Measurements from ENCODE around the gene HELLS.
"Not testable (repeated sequence)": the region's sequence is repeated elsewhere in the genome, so short reads cannot be mapped to it uniquely, and the experiment has no call there.

The HELLS gene

GRCh38 chr10:94607111-94607510, 61.5 kb downstream of the HELLS start:
- DNase-seq (ENCODE audit: low read depth, low spot score): no peak

GRCh38 chr10:94608559-94608958, 63.0 kb downstream of the HELLS start:
- DNase-seq (ENCODE audit: low read depth, low spot score): no peak

- DNase-seq (ENCODE audit: low read depth, low spot score): no peak
Observed at GRCh38 chr10:94614558-94614957, 69.0 kb downstream of the HELLS start.

- no peak for DNase-seq (ENCODE audit: low read depth, low spot score)
Observed at GRCh38 chr10:94617389-94617944, 71.9 kb downstream of the HELLS start.

GRCh38 chr10:94622666-94623205, 77.1 kb downstream of the HELLS start:
- no peak for DNase-seq (ENCODE audit: low read depth, low spot score)

- no peak for DNase-seq (ENCODE audit: low read depth, low spot score)
Observed at GRCh38 chr10:94623572-94623971, 78.0 kb downstream of the HELLS start.

GRCh38 chr10:94626476-94626875, 80.9 kb downstream of the HELLS start:
- no peak for DNase-seq (ENCODE audit: low read depth, low spot score)

GRCh38 chr10:94627511-94627910, 81.9 kb downstream of the HELLS start:
- DNase-seq (ENCODE audit: low read depth, low spot score): no peak

GRCh38 chr10:94630017-94630688, 84.6 kb downstream of the HELLS start:
- no peak for DNase-seq (ENCODE audit: low read depth, low spot score)

GRCh38 chr10:94631077-94631875, 85.7 kb downstream of the HELLS start:
- DNase-seq (ENCODE audit: low read depth, low spot score): no peak

- no peak for DNase-seq (ENCODE audit: low read depth, low spot score)
Observed at GRCh38 chr10:94632954-94633353, 87.4 kb downstream of the HELLS start.

GRCh38 chr10:94638097-94638496, 92.5 kb downstream of the HELLS start:
- DNase-seq (ENCODE audit: low read depth, low spot score): not testable (repeated sequence)

- DNase-seq (ENCODE audit: low read depth, low spot score): no peak
Observed at GRCh38 chr10:94639902-94640301, 94.3 kb downstream of the HELLS start.

- DNase-seq (ENCODE audit: low read depth, low spot score): no peak
Observed at GRCh38 chr10:94640562-94640961, 95.0 kb downstream of the HELLS start.

- DNase-seq (ENCODE audit: low read depth, low spot score): no peak
Observed at GRCh38 chr10:94641480-94641879, 95.9 kb downstream of the HELLS start.

- DNase-seq (ENCODE audit: low read depth, low spot score): no peak
Observed at GRCh38 chr10:94644352-94644751, 98.8 kb downstream of the HELLS start.

GRCh38 chr10:94645285-94645684, 99.7 kb downstream of the HELLS start:
- no peak for DNase-seq (ENCODE audit: low read depth, low spot score)

Data from brain pericyte (primary cell).